ENCODE data around the gene YPEL4.

Gene YPEL4

DNA sequence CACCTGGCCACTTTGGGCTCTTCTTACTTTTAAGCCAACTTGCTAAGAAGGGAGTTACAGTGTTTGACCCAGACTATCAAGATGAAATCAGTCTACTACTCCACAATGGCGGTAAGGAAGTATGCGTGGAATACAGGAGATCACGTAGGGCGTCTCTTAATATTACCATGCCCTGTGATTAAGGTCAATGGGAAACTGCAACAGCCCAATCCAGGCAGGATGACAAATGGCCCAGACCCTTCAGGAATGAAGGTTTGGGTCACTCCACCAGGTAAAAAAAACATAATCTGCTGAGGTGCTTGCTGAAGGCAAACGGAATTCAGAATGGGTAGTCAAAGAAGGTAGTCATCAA lies 1.0 kb upstream of the YPEL4 start:
- no peak for DNase-seq (ENCODE audit: low spot score)

DNA sequence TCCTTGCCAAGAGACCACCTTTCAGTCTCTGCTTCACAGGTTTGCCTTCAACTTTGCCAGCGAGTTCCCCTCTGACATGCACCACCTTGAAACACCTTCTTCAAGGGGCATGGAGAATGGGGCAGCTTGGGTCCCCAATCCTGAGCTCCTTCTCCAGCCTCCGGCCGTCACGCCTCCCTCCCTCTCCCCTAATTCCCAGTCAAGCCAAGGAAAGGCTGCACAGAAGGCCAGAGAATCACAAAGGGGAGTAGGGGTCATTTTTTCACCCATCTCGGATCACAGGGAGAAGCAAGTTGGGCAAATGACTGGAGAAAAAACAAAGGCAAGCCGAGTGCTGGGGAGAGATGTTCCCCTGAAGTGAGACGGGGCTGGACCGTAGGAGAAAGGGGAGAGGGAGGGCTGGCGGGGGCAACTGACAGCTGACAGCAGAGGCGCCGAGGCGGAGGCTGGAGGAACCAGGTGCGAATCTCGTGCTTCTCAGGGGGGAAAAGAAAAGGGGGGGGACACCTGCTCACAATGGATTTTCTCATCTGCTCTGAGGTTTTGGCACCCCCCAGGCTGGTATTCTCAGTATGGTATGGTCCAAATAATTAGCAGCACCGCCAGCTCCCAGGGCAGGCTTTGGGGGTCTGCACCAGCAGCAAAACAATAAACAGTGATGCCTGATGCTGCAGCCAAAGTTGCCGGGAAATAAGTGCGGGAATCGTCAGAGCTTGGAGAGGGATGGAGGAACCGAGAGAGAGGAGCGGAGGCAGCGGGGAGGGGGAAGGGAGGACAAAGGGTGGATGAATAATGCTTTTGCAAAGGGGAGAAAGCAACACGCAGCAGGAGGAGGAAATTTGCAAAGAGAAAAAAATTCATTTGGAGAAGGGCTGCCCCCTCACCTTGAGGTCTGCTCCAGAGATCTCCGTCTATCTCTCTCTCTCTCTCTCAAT lies 644 bp downstream of the YPEL4 start:
- no peak for DNase-seq (ENCODE audit: low spot score)

DNA sequence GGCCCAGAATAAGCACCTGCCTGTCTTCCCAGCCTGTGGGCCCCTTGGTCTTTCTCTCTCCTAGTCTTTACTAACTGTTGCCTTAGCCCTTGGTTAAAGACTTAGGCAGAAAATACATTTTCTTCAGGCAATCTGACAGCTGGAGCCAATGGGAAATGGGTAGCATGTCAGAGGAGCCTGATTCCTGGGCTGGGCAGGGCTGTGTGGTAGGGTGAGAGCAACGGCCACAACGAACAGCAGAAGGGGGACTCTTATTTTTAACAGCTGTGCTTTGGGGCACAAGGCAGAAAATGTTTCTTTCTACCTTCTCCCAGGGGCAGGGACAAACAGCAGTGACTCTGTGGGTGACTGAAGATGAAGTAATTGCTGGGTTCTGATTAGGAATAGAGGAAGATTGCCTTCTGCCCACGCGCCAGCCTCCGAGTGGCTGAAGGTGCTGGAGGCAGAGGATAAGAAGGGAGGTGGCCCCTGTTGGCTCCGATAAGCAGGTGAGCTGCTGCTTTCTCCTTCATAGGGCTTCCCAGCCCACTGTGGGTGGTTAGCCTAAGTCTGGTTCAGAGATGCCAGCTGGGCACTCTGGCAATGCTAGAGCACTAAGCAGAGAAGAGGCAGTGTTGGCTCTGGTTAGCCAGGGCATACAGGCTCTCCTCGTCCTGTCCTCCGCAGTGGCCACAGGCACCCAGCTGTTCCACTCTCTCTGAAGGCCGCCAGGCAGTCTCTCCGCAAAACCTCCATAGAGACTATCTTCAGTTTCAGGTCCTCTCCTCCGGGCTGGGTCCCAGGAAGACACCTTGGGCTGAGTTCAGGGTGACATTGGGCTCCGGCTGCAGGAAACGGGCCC lies 1.5 kb downstream of the YPEL4 start:
- no peak for DNase-seq (ENCODE audit: low spot score)

DNA sequence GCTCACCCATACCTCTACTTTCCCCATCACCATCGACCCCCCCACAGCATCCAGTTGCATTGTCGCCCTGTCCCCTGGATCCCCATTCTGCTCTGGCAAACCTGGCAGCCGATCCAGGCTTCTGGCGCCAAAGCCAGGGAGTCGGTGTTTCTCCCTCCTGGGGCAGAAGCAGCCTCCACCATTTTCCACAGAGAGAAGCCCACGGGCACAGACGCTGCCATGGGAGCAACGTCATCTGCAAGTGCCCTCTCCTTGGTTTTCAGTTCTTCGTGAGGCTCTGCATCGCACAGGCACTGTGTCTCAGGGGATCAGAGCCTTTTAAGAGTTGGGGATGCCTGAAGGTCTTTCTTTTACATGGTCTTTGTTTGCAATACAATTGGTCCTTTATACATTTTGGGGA lies 2.3 kb downstream of the YPEL4 start:
- DNase-seq (ENCODE audit: low spot score): no peak

DNA sequence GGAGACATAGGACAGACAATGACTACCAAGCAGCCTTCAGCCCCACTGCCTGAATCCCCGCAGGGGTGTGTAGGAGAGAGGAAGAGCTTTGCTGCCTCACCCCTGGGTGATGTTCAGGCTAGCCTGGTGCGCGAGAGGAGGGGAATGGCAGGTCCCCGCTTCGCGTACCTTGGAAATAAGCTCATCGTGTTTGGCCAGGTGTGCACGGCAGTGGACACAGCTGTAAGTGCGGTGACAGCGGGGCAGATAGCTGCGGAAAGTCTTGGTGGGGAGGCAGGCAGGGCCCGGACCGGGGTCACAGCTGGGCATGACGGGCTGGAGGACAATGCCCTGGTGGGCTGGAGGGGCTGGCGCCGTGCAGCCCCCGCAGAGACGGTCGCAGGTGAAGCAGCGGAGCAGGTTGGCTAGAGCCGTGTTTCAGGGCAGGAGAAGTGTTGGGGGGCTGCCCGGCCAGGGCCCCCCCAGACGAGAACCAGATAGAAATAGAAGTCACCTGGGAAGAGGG lies 2.9 kb downstream of the YPEL4 start:
- no peak for DNase-seq (ENCODE audit: low spot score)

DNA sequence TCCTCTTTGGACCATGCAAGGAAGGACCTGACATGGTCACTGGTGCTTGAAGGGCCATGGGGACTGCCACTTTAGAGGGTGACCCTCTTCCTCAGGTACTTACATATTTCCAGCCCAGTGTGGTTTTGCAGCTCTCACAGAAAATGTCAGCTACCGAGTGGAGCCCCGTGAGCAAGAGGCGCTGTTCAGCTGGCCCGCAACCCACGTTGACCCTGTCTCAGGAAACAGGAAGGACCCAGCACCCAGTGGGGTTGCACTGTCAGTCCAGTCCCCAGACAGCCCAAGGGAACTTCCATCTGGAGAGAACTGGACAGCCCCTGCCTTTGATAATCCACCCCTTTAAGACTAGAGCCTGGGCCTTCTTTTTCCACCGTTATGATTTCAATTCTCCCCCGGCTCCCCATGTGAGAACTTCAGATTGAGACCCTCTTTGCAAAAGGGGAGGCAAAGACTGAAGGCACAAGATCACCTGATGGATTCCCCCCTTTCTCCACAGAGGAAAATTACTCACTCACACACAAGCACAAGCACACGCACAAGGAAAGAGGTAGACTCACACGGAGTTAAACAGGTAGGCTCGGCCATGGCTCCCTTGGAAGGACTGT lies 3.4 kb downstream of the YPEL4 start:
- DNase-seq (ENCODE audit: low spot score): no peak

DNA sequence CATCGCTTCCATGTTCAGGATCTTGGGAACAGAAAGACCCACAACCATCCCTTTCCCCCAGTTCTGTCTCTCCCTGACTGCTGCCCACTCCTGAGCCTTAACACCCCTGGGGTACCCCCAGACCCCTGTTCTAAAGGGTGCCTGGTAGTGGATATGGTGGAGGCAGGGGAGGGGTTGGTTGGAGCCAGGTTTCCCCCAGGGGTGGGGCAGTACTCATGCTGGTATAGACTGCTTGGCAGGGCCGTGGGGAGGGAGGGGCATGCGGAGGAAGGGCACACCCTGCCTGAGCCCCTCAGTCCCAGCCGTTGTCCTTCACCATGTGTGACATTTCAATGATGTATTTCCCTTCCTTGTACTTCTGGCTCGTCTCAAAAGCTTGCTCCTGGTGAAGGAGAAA lies 4.0 kb downstream of the YPEL4 start:
- no peak for DNase-seq (ENCODE audit: low spot score)

DNA sequence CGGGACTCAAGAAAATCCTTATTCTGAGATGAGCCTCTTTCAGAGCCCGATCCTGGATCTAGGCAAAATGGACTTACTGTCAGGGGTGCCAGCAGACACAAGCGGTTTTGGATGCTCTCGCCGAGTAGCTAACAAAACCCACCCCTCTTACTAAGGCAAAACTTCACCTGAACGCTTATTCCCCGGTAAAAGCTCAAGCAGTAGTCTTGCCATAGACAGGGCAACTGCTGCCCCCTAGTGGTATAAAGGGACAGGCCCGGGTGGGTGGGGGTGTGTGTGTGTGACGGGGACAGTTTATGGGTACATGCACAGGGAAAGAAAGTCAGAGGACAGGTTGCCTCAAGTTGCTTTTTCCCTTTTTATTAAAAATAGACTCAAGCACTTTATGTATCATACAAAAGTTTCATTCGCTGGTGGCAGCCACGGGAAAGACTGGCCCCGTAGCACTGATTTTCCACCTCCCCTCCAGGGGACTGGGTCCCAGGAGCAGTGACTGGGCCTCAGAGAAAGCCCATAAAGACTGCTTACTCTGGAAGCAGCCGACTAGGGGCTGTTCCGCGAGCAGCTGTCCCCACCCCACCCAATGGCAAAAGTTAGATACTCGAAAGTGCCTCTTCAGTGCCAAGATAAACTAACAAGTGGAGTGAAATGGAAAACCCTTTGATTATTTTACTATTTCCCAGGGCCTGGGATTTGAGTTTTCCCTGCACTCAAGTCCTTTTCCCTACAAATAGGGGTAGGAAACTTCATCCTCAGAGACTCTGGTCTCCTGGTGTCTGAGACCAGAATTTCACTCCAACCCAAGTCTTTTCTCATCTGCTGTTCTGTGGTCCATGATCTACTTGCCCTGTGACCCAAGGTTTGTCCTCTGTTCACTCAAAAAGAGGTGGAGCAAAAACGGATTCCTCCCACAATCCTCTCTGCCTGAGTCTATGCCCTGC lies 4.7 kb downstream of the YPEL4 start:
- DNase-seq (ENCODE audit: low spot score): peak; percentile 86

DNA sequence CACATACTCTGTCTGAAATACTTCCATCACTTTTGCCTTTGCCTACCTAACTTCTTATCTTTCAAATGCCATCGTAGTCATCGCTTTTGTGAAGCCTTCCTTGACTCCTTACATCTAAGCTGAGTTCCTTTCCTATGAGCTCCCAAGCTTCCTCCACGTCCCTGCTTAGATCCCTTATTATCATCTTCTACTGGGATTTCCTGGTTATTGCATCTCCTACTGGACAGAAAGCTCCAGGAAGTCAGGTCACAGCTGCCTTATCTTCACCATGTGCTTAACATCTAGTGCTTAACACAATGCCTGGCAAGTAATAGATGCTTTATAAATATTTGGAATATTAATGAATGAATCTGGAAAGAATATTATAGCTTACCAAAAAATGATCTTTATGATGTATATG lies 5.9 kb downstream of the YPEL4 start:
- DNase-seq (ENCODE audit: low spot score): no peak

DNA sequence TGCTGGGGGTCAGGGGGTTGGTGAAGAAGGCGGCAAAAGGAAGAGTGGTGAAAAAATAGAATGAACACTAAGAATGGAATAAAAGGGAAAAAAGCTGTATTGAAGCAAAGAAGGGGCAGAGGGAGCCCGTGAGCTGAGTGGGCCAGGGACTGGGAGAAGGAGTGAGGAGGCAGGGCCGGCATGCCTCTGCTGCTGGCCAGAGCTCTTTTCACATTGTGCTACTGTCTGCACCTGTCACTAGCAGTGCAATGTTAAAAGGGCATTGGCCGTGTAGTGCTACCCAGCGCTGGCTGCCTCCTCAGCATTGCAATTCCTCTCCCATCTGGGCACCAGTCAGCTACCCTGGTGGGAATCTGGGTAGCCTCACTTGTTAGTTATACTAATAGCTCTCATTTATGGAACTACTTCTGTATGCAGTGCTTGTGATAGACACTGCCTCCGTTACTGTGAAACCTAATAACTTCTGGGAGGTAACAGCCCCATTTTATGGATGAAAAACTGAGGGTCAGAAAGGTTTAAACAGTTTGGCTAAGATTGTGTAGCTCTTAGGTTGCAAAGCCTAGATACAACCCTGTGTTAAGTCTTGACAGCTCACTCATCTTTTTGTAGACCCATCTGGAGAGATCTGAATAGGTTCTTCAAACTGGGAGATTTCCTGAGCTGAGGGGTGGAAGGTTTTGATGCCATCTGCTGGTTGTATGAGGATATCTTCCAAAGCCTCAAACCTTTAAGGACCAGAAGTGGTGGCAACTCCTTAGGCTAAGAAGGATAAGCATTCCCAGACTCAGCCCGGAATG lies 8.5 kb downstream of the YPEL4 start:
- peak; percentile 38 for DNase-seq (ENCODE audit: low spot score)

DNA sequence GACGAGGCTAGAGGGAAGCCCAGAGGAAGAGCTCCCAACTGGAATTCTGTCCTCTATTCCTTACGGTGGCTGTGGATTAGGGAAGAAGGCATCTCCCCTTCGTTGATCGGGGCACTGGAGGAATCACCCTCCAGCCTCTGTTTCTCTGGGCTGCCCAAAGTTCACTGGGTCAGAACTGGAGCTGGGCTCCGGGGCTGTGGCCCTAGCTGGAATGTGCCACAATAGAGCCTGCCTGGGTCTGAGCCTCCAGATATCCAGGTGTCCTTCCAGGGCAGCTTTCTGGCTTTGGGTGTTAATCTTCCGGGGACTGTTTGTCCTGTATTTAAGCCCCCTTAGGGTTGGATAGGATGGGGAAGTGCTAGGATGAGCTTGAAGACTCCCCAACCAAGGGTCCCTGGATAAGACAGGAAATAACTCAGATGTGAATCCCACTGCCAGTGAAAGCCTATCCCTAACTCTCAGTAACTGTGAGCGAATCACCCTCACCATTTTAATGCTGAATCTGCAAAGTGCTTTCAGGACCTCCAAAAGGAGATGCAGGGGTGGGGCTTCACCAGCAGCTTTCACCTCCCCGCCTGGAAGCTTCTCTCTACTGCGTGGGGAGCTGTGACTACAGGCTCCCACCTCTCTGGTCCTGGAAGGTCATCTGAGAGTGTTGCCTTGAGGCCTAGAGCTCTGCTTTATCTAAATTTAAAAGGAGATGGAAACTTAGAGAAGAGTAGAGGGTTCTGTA lies 9.5 kb downstream of the YPEL4 start:
- no peak for DNase-seq (ENCODE audit: low spot score)

DNA sequence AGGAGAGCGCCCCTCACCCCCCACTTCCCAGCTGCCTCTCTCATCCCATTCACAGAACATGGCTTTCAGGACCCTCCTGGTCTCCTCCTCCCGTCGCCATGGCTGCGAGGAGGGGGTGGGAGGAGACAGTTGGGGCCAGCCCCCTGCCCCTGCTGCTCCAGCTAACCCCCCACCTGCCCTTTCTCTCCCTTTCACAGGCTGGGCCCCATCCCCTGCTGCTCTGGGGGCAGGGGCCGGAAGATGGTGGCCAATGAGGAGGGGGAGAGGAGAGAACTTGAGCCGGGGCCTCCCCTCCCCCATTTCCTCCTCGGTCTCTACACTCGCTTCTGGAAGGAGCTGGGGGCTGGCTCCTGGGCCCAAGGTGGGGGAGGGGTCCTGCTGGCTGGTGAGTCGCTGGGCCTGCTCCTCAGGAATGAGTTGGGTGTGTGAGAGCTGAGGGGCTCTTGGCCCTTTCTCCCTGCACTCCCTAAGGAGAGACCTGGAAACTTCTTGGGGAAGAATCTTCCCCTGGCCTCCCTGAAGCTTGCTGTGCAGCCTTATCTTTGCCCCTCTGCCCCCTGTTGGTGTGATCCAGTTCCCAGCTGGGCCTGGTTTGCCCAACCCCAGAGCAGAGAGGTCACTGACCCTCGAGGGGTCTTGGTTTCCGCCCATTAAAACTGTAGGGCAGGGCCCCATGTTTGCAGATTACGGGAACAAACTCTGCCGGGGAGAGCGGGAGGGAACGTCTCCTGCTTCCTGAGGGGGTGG lies 10.2 kb downstream of the YPEL4 start:
- DNase-seq (ENCODE audit: low spot score): no peak

DNA sequence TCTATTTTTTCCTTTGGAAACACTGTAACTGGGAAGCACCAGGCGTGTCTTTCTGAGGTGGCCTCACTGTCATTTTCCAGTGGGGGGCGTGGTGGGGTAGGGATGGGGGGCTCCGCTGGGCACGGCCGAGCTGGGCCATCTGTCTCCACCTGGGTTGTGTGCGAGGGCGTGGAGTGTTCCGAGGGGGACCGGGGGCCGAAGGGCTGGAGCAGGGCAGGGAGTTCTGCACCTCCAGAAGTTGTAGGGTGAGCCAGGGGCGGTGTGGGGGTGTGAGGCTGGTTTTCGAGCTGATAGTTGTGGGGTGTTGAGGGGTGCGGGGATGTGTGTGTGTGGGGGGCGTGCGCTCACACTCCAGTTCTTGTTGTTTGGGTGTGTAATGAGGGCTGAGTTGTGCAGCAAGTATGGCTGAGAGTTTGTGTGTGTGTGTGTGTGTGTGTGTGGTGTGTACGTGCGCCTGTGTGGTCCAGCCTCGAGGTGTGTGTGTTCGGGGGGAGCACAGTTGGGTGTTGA lies 10.8 kb downstream of the YPEL4 start:
- no peak for DNase-seq (ENCODE audit: low spot score)

DNA sequence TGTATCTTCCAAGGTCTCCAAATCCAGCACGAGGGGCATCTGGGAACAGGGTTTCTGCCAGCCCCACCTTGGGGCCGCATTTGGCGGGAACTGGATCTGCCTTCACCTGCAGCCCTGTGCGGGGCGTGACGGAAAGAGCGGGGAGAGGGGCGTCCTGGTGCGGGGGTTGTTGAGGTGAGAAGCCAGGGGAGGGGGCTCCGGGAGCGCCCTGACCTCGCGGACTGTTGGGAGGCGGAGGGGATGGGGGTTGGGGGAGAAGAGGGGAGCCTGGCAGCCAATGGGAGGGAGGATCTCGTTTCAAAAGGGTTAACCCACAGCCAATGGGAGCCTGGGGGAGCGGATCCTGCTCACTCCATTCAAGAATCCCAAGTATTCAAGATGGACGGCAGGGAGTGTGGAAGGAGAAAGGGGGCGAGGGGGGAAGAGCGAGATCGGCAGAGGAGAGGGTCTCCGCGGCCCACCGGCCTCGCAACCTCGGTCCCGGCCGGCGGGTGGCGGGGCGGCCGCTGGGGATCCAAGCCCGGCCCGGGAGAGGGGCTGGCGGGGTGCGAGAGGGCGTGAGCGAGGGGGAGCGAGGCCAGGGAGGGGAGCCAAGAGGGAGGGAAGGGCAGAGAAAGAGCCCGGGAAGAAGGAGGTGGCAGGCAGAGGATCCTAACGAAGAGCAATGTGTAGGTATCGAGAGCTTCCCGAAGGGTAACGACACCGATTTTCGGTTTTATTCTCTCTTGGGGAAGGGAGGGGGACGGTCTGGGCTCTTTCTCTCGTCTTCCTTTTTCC lies 11.5 kb downstream of the YPEL4 start:
- no peak for DNase-seq (ENCODE audit: low spot score)

DNA sequence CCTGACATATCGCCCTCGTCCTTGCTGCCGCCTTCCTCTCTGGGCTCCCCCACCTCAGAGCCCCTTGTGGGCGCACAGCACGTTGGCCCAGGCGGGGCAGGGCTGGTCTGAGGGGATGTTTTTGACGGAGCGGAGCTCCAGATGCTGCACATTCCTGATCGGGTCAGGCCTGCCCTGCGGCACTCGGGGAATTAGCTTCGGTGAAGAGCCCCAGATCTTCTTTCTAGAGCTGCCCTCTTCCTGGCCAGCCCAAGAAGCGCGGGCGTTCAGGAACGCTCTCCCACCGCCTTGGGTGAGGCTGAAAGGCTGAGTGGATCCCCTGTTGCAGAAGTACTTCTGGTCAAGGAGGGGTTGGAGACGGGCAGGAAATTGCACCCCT lies 12.1 kb downstream of the YPEL4 start:
- no peak for DNase-seq (ENCODE audit: low spot score)

DNA sequence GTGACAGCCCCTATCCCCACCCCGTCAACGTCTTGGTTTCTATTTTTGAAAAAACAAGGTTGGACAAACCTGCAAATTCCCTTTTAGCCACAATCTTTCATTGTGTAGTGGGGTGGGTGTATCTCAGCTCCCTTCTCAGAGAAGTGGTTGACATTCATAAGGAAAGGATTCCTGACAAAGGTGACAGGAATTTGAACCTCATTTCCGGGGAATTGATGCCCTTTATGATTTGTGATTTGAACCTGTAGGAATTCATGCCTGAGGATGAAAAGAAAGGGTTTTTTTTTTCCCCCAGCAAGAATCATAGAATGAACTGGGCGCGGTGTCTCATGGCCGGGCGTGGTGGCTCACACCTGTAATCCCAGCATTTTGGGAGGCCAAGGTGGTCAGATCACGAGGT lies 14.5 kb downstream of the YPEL4 start:
- DNase-seq (ENCODE audit: low spot score): no peak

DNA sequence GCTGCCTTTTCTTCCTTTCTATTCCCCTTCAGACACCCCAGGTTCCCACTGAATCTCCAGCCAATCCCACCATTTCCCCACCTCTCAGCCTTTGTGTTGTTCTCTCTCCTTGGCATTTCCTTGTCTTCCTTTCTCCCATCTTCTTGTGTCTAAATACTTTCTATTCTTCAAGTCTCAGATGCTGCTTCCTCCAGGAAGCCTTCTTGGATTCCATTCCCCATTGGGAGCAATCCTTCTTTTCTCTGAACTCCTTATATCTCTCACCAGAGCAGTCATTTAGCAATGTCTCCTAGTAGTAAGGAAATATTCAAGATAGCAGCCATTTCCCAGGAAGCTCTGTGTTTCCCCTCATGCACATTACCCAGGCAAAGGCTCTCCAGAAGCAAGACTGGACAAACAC lies 15.4 kb downstream of the YPEL4 start:
- DNase-seq (ENCODE audit: low spot score): no peak

DNA sequence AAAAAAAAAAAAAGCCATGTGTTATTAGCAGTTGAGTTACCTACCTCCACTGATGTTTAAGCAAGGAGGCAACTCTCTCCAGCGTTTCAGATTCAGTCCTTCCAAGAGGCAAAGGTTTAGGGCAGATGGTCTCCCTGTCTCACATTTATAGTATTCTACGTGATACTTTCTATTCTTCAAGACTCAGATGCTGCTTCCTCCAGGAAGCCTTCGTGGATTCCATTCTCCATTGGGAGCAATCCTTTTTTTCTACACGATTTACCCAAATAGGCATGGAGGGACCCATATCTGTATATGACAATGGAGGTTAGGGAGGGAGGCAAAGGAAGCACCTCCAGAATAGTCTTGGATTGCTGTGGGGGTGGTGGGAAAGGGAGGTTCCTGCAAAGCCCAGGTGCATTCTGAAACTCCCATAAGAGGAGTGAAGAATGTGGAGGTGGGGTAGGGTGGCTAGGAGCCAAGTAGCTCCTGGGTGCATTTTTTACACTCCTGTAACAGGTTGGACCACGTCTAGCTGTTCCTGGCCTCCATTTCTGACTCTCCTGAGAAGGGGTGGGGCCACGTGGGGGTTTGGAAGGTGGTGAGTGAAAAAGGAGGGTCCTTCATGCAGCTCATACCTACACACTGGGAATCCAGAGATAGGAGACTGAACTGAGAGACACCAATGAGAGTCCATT lies 16.2 kb downstream of the YPEL4 start:
- DNase-seq (ENCODE audit: low spot score): no peak

Data from CD4-positive, alpha-beta T cell treated with Interleukin-6 at 100 ng/mL for 8 hours (primary cell).